SU-DHL-6 (cell line): Measurements from ENCODE around the gene NECAB2.

Source experiments
- H2AFZ ChIP-seq: fragments of 200-600 bp; sonication (generic); 2 replicates; pipeline ENCODE4 v1.6.1; 2014; ENCODE audit warnings: low read depth, mild to moderate bottlenecking, moderate library complexity, mixed read lengths, antibody characterized with exemption, low read length; ENCODE audit not compliant: severe bottlenecking
- H3F3A ChIP-seq: fragments of 200-600 bp; shearing (Covaris generic); 2 replicates; pipeline ENCODE4 v1.6.0; 2016; ENCODE audit warnings: antibody characterized with exemption, mild to moderate bottlenecking; ENCODE audit not compliant: insufficient read depth
- H3K27ac ChIP-seq: fragments of 200-600 bp; sonication (generic); 2 replicates; pipeline ENCODE4 v1.5.1; 2016; ENCODE audit warnings: low read depth, mild to moderate bottlenecking, low read length, moderate library complexity, mixed read lengths
- H3K27me3 ChIP-seq: fragments of 200-600 bp; sonication (generic), shearing (Covaris generic); 2 replicates; pipeline ENCODE4 v1.6.0; 2014; ENCODE audit warnings: mild to moderate bottlenecking, low read length
- H3K36me3 ChIP-seq: fragments of 200-600 bp; sonication (generic); 2 replicates; pipeline ENCODE4 v1.6.1; 2014; ENCODE audit warnings: mild to moderate bottlenecking, low read length, mixed read lengths
- H3K4me2 ChIP-seq: fragments of 300-600, 200-600 bp; shearing (Covaris generic), sonication (generic); 2 replicates; pipeline ENCODE4 v1.6.0; 2014; ENCODE audit warnings: low read length, low read depth, mild to moderate bottlenecking; ENCODE audit not compliant: poor library complexity, severe bottlenecking
- H3K4me3 ChIP-seq: fragments of 200-600 bp; sonication (generic); 2 replicates; pipeline ENCODE4 v1.5.1; 2014; ENCODE audit warnings: antibody characterized with exemption, low read length, mild to moderate bottlenecking, mixed read lengths; ENCODE audit not compliant: insufficient read depth, poor library complexity, severe bottlenecking
- H3K79me2 ChIP-seq: fragments of 200-600 bp; sonication (generic); 2 replicates; pipeline ENCODE4 v1.6.1; 2014; ENCODE audit warnings: mild to moderate bottlenecking, low read length, moderate library complexity; ENCODE audit not compliant: insufficient read depth
- H3K9ac ChIP-seq: fragments of 200-600 bp; sonication (generic); 2 replicates; pipeline ENCODE4 v1.7.0; 2014; ENCODE audit warnings: mild to moderate bottlenecking, low read length
- H3K9me2 ChIP-seq: fragments of 200-600 bp; sonication (generic); replicated peaks from 2 replicates; pipeline ENCODE4 v1.6.1; 2014; ENCODE audit warnings: low read length; ENCODE audit not compliant: insufficient read depth
- H3K9me3 ChIP-seq: fragments of 200-600 bp; sonication (generic); 2 replicates; pipeline ENCODE4 v1.6.1; 2014; ENCODE audit warnings: low read length, mixed read lengths; ENCODE audit not compliant: insufficient read depth
- H4K20me1 ChIP-seq: fragments of 200-600 bp; sonication (generic); 2 replicates; pipeline ENCODE4 v1.6.1; 2014; ENCODE audit warnings: low read depth, mild to moderate bottlenecking, antibody characterized with exemption, low read length, moderate library complexity, mixed read lengths
- CTCF ChIP-seq: fragments of 200-600 bp; sonication (generic); IDR thresholded peaks from one replicate; pipeline ENCODE4 v1.5.1; 2017; ENCODE audit warnings: antibody characterized with exemption, mild to moderate bottlenecking, low read length, moderate library complexity; ENCODE audit not compliant: insufficient read depth, poor library complexity, severe bottlenecking
- EZH2phosphoT487 ChIP-seq: fragments of 200-600 bp; sonication (generic), shearing (Covaris generic); conservative IDR thresholded peaks from 2 replicates; pipeline ENCODE4 v1.6.1; 2018; ENCODE audit warnings: mild to moderate bottlenecking, antibody characterized with exemption, low read length, moderate library complexity, mixed read lengths

The NECAB2 gene

GRCh38 chr16:84033251-84034195 is 65.5 kb downstream of the NECAB2 start:
- H3K4me2 ChIP-seq: no peak overlapping the region
- no peak overlapping the region for H3K27ac ChIP-seq
- TF ChIP-seq CTCF (no peak), EZH2phosphoT487 (no peak)
- no peaks in the 10 kb centered on the region for H4K20me1 ChIP-seq
- no peaks in the 10 kb centered on the region for H3K9me3 ChIP-seq
- no peaks in the 10 kb centered on the region for H3K79me2 ChIP-seq
- no peak overlapping the region for H3K4me3 ChIP-seq
- H3K9ac ChIP-seq: no peak overlapping the region
- no peaks in the 10 kb centered on the region for H3F3A ChIP-seq
- no peaks in the 10 kb centered on the region for H3K27me3 ChIP-seq
- no peak overlapping the region for H2AFZ ChIP-seq
- no peaks in the 10 kb centered on the region for H3K36me3 ChIP-seq
- H3K9me2 ChIP-seq: no peaks in the 10 kb centered on the region

DNA sequence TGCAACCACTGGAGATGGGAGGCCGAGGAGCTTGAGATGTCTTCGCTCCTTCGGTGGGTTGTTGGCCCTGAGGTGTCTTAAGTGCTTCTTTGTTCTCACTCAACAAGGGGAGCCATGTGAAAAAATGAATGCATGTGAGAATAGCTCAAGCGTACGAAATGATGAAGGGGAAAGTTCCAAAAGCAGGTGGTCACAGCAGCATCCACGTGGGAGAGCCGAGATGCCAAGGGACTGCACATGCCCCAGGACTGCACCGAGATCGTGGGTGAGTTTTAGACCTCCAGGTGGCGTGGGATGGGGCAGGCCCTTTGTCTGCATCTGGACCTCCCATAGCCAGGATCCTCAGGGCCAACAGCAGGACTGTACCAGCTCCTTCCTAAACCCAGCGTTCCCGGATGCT is 66.5 kb downstream of the NECAB2 start:
- Histone ChIP-seq H3K27ac (no peak overlapping the region), H3F3A (no peaks in the 10 kb centered on the region), H3K9me2 (no peaks in the 10 kb centered on the region), H3K27me3 (no peaks in the 10 kb centered on the region), H3K4me2 (no peak overlapping the region), H3K36me3 (no peaks in the 10 kb centered on the region), H3K9ac (no peak overlapping the region), H2AFZ (no peak overlapping the region), H4K20me1 (no peaks in the 10 kb centered on the region), H3K9me3 (no peaks in the 10 kb centered on the region), H3K79me2 (no peaks in the 10 kb centered on the region), H3K4me3 (no peak overlapping the region)
- TF ChIP-seq EZH2phosphoT487 (no peak), CTCF (no peak)

- no peak overlapping the region for H3K4me2 ChIP-seq
- no peak for TF ChIP-seq CTCF
- TF ChIP-seq EZH2phosphoT487: no peak
- H3K9ac ChIP-seq: no peak overlapping the region
- no peak overlapping the region for H2AFZ ChIP-seq
- no peaks in the 10 kb centered on the region for H3K9me3 ChIP-seq
- no peaks in the 10 kb centered on the region for H4K20me1 ChIP-seq
- H3K79me2 ChIP-seq: no peaks in the 10 kb centered on the region
- H3K27me3 ChIP-seq: no peaks in the 10 kb centered on the region
- no peaks in the 10 kb centered on the region for H3K9me2 ChIP-seq
- H3K27ac ChIP-seq: no peak overlapping the region
- no peaks in the 10 kb centered on the region for H3F3A ChIP-seq
- H3K4me3 ChIP-seq: no peak overlapping the region
- no peaks in the 10 kb centered on the region for H3K36me3 ChIP-seq
Measured at GRCh38 chr16:84036131-84036530, 68.1 kb downstream of the NECAB2 start.
